Keratinocyte (primary cell): ENCODE data around the gene TTC39B.

Source experiments
- CTCF ChIP-seq, 3 experiments: IDR thresholded peaks in 1 of 3; conservative IDR thresholded peaks in 1 of 3; optimal IDR thresholded peaks in 1 of 3; 2 replicates in 2 of 3; 3 replicates in 1 of 3; pipeline versions ENCODE3 to v1.5.1; 2011; ENCODE audit warnings: low read length in 3 of 3, mild to moderate bottlenecking in 3 of 3, moderate library complexity in 2 of 3, control low read depth in 1 of 3, inconsistent platforms in 1 of 3; ENCODE audit not compliant: insufficient read depth in 2 of 3; ENCODE audit errors: extremely low read depth in 1 of 3
- EZH2 ChIP-seq: IDR thresholded peaks from one replicate; pipeline ENCODE4 v1.6.1; 2012; ENCODE audit warnings: inconsistent platforms, mild to moderate bottlenecking, low read length, moderate library complexity

- TF ChIP-seq CTCF (optimal IDR thresholded peaks at IDR 0.05 in 1 of 3, IDR thresholded peaks at IDR 0.05 in 1 of 3, conservative IDR thresholded peaks at IDR 0.05 in 1 of 3; ENCODE audit: extremely low read depth in 1 of 3, insufficient read depth in 2 of 3, low read length in 3 of 3) (no peak), EZH2 (no peak)
Measured at GRCh38 chr9:15317836-15318235, 10.8 kb upstream of the TTC39B start.
